GM23338 (cell line): ENCODE measurements around the gene TCIRG1. TPM values are rescaled to one million over a fixed set of nuclear protein-coding genes. Genes with fewer than 3 reads are reported as not detected.

ENCODE experiments used
- ATAC-seq: fragments of 200-7000 bp; cut with Tn5 transposase; 3 replicates; pipeline ENCODE4 v1.9.1; 2020
- DNase-seq: peaks from one replicate; pipeline ENCODE4 v3.0.0-alpha.2; 2015; ENCODE audit warnings: low spot score
- H2AFZ ChIP-seq: fragments of 200-600 bp; sonication (generic); 2 replicates; pipeline ENCODE4 v1.8.0; 2016; ENCODE audit warnings: antibody characterized with exemption, mild to moderate bottlenecking, moderate library complexity
- H3F3A ChIP-seq: fragments of 200-600 bp; sonication (generic); replicated peaks from 2 replicates; pipeline ENCODE4 v1.8.0; 2017; ENCODE audit warnings: antibody characterized with exemption, mixed run types, low read depth
- H3K27ac ChIP-seq: fragments of 200-600 bp; sonication (generic); 2 replicates; pipeline ENCODE4 v1.6.1; 2016; ENCODE audit warnings: low read depth
- H3K27me3 ChIP-seq: fragments of 200-600 bp; sonication (generic); 2 replicates; pipeline ENCODE4 v1.8.0; 2016; ENCODE audit warnings: mild to moderate bottlenecking, mixed run types, moderate library complexity; ENCODE audit not compliant: insufficient read depth
- H3K36me3 ChIP-seq: fragments of 200-600 bp; sonication (generic); 2 replicates; pipeline ENCODE4 v1.8.0; 2016; ENCODE audit warnings: mild to moderate bottlenecking; ENCODE audit not compliant: insufficient read depth
- H3K4me1 ChIP-seq: fragments of 200-600 bp; sonication (generic); 2 replicates; pipeline ENCODE4 v1.8.0; 2016; ENCODE audit warnings: mild to moderate bottlenecking, moderate library complexity; ENCODE audit not compliant: insufficient read depth
- H3K4me2 ChIP-seq: fragments of 200-600 bp; sonication (generic); 2 replicates; pipeline ENCODE4 v1.7.1; 2017; ENCODE audit warnings: mixed run types
- H3K4me3 ChIP-seq: fragments of 200-600 bp; sonication (generic); 2 replicates; pipeline ENCODE4 v1.6.1; 2016; ENCODE audit warnings: mixed run types
- H3K79me2 ChIP-seq: fragments of 200-600 bp; sonication (generic); replicated peaks from 2 replicates; pipeline ENCODE4 v1.8.0; 2017; ENCODE audit warnings: mild to moderate bottlenecking; ENCODE audit not compliant: insufficient read depth
- H3K9me2 ChIP-seq: fragments of 200-600 bp; sonication (generic); 2 replicates; pipeline ENCODE4 v1.8.0; 2017; ENCODE audit not compliant: insufficient read depth
- H4K20me1 ChIP-seq: fragments of 200-600 bp; sonication (generic); replicated peaks from 2 replicates; pipeline ENCODE4 v1.8.0; 2017; ENCODE audit warnings: mild to moderate bottlenecking; ENCODE audit not compliant: insufficient read depth
- H3K27ac Mint-ChIP-seq: 2 replicates; pipeline ENCODE4 v1.8.0; 2020; ENCODE audit warnings: inconsistent platforms, mild to moderate bottlenecking, moderate library complexity, mixed read lengths
- H3K27me3 Mint-ChIP-seq: 3 replicates; pipeline ENCODE4 v1.8.0; 2022; ENCODE audit warnings: low read depth, mild to moderate bottlenecking, moderate library complexity, mixed read lengths, inconsistent platforms; ENCODE audit not compliant: insufficient read depth, poor library complexity
- H3K36me3 Mint-ChIP-seq: 3 replicates; pipeline ENCODE4 v1.8.0; 2021; ENCODE audit warnings: low read depth, mild to moderate bottlenecking, inconsistent platforms, moderate library complexity, mixed read lengths
- H3K4me1 Mint-ChIP-seq: 3 replicates; pipeline ENCODE4 v1.8.0; 2020; ENCODE audit warnings: mild to moderate bottlenecking, inconsistent platforms, mixed read lengths
- H3K4me3 Mint-ChIP-seq: 3 replicates; pipeline ENCODE4 v1.8.0; 2021; ENCODE audit warnings: moderate library complexity, mild to moderate bottlenecking, inconsistent platforms, mixed read lengths
- H3K9me3 Mint-ChIP-seq: 3 replicates; pipeline ENCODE4 v1.8.0; 2020; ENCODE audit warnings: moderate library complexity, mild to moderate bottlenecking, inconsistent platforms, mixed read lengths
- CREB1 ChIP-seq: fragments of 250-450 bp; sonication (Bioruptor Pico); IDR thresholded peaks from 2 replicates; pipeline ENCODE4 v1.5.0; 2020; ENCODE audit warnings: low read depth, mild to moderate bottlenecking, moderate library complexity
- EZH2 ChIP-seq: fragments of 200-600 bp; sonication (generic); IDR thresholded peaks from one replicate; pipeline ENCODE4 v1.8.0; 2017; ENCODE audit warnings: antibody characterized with exemption, mild to moderate bottlenecking, low read depth; ENCODE audit not compliant: unreplicated experiment
- JUNB ChIP-seq: IDR thresholded peaks from one replicate; pipeline ENCODE4 v1.6.1; 2016; ENCODE audit warnings: antibody characterized with exemption; ENCODE audit not compliant: unreplicated experiment
- POLR2AphosphoS5 ChIP-seq: IDR thresholded peaks from 2 replicates; pipeline ENCODE4 v1.6.1; 2016; ENCODE audit warnings: antibody characterized with exemption, low read depth
- STAT1 ChIP-seq: IDR thresholded peaks from one replicate; pipeline ENCODE4 v1.6.1; 2016; ENCODE audit warnings: antibody characterized with exemption; ENCODE audit not compliant: unreplicated experiment
- ZNF331 ChIP-seq: fragments of 250-450 bp; sonication (Bioruptor Pico); IDR thresholded peaks from 2 replicates; pipeline ENCODE4 v1.5.0; 2020; ENCODE audit warnings: low read depth, mild to moderate bottlenecking, moderate library complexity
- polyA plus RNA-seq: library from polyadenylated mRNA; unstranded; fragments of >200 nt; fragmentation: Nextera tagmentation; extraction: Ambion mirVana; gene quantifications from 2 replicates; pipeline ENCODE4 v1.2.1, GENCODE V29; 2016
- total RNA-seq: library from RNA; depleted of rRNA; stranded (reverse); fragments of >200 nt; shearing (Covaris generic); gene quantifications from 2 replicates; pipeline ENCODE4 v1.2.3, GENCODE V29; 2014
- TF ChIP-seq, protein P1 (sequence below): fragments of 250-450 bp; sonication (Bioruptor Pico); IDR thresholded peaks from 2 replicates; pipeline ENCODE4 v1.5.0; 2020; ENCODE audit warnings: mild to moderate bottlenecking, moderate library complexity
- TF ChIP-seq, protein P2 (sequence below): IDR thresholded peaks from 2 replicates; pipeline ENCODE4 v1.6.1; 2016; ENCODE audit warnings: antibody characterized with exemption
- TF ChIP-seq, protein P3 (sequence below), 2 experiments: fragments of 200-600 bp in 1 of 2; sonication (generic) in 1 of 2; conservative IDR thresholded peaks; 2 replicates each; pipeline versions ENCODE4 v1.5.1 to v1.6.1; 2016 to 2017; ENCODE audit warnings: antibody characterized with exemption in 2 of 2, low read depth in 2 of 2, mild to moderate bottlenecking in 2 of 2, moderate library complexity in 1 of 2
- TF ChIP-seq, protein P4 (sequence below): IDR thresholded peaks from one replicate; pipeline ENCODE4 v1.6.1; 2018; ENCODE audit warnings: antibody characterized with exemption; ENCODE audit not compliant: unreplicated experiment

Gene TCIRG1
- total and polyA plus RNA-seq, 2 experiments from 2014 or later, result 20.4 to 40.4 TPM

DNA sequence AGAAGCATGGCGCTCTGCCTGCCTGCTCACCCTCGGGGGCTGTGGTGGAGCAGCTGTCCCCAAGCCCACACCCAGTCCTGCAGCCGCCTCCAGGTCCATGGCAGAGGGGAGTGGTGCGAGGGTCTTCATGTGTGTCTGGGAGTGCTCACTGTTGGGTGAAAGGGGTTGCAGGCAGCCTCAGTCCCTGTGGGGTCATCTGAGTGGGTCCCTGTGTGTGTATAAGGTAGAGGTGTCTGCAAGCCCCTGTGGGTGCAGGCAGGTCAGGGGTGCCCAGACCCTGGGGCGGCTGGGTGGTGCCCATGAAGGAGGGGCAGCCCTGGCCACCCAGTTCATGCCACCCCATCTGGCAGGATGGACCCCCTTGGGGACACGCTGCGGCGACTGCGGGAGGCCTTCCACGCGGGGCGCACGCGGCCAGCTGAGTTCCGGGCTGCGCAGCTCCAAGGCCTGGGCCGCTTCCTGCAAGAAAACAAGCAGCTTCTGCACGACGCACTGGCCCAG, 23.8 kb upstream of the TCIRG1 start (continued):
- TF ChIP-seq, protein P1, sequence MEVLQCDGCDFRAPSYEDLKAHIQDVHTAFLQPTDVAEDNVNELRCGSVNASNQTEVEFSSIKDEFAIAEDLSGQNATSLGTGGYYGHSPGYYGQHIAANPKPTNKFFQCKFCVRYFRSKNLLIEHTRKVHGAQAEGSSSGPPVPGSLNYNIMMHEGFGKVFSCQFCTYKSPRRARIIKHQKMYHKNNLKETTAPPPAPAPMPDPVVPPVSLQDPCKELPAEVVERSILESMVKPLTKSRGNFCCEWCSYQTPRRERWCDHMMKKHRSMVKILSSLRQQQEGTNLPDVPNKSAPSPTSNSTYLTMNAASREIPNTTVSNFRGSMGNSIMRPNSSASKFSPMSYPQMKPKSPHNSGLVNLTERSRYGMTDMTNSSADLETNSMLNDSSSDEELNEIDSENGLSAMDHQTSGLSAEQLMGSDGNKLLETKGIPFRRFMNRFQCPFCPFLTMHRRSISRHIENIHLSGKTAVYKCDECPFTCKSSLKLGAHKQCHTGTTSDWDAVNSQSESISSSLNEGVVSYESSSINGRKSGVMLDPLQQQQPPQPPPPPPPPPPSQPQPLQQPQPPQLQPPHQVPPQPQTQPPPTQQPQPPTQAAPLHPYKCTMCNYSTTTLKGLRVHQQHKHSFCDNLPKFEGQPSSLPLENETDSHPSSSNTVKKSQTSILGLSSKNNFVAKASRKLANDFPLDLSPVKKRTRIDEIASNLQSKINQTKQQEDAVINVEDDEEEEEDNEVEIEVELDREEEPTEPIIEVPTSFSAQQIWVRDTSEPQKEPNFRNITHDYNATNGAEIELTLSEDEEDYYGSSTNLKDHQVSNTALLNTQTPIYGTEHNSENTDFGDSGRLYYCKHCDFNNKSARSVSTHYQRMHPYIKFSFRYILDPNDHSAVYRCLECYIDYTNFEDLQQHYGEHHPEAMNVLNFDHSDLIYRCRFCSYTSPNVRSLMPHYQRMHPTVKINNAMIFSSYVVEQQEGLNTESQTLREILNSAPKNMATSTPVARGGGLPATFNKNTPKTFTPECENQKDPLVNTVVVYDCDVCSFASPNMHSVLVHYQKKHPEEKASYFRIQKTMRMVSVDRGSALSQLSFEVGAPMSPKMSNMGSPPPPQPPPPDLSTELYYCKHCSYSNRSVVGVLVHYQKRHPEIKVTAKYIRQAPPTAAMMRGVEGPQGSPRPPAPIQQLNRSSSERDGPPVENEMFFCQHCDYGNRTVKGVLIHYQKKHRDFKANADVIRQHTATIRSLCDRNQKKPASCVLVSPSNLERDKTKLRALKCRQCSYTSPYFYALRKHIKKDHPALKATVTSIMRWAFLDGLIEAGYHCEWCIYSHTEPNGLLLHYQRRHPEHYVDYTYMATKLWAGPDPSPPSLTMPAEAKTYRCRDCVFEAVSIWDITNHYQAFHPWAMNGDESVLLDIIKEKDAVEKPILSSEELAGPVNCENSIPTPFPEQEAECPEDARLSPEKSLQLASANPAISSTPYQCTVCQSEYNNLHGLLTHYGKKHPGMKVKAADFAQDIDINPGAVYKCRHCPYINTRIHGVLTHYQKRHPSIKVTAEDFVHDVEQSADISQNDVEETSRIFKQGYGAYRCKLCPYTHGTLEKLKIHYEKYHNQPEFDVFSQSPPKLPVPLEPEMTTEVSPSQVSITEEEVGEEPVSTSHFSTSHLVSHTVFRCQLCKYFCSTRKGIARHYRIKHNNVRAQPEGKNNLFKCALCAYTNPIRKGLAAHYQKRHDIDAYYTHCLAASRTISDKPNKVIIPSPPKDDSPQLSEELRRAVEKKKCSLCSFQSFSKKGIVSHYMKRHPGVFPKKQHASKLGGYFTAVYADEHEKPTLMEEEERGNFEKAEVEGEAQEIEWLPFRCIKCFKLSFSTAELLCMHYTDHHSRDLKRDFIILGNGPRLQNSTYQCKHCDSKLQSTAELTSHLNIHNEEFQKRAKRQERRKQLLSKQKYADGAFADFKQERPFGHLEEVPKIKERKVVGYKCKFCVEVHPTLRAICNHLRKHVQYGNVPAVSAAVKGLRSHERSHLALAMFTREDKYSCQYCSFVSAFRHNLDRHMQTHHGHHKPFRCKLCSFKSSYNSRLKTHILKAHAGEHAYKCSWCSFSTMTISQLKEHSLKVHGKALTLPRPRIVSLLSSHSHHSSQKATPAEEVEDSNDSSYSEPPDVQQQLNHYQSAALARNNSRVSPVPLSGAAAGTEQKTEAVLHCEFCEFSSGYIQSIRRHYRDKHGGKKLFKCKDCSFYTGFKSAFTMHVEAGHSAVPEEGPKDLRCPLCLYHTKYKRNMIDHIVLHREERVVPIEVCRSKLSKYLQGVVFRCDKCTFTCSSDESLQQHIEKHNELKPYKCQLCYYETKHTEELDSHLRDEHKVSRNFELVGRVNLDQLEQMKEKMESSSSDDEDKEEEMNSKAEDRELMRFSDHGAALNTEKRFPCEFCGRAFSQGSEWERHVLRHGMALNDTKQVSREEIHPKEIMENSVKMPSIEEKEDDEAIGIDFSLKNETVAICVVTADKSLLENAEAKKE (CRISPR knock-in tag), result no peak
- TF ChIP-seq JUNB, result no peak
- no peak for TF ChIP-seq POLR2AphosphoS5

DNA sequence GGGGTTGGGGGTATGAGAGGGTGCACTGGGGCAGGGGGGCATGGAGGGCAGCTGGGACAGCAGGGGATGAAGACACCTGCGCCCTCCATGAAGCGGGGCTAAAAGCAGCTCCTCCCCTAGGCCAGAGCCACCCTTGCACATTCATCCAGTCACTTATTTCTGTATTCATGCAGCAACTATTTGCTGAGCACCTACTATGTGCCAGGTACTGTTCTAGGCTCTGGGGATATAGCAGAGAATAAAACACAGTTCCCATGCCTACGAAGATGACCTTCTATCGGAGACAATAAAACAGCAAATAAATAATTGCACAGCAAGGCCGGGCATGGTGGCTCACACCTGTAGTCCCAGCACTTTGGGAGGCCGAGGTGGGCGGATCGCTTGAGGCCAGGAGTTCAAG, 23.4 kb upstream of the TCIRG1 start:
- Histone ChIP-seq H3K9me2 (no peaks in the 10 kb centered on the region), H2AFZ (no peak overlapping the region), H3K27ac (no peak overlapping the region), H3K4me1 (peaks cover 3% of the 10 kb centered on the region), H3K79me2 (no peaks in the 10 kb centered on the region), H3K4me3 (no peak overlapping the region), H4K20me1 (no peaks in the 10 kb centered on the region), H3K27me3 (no peaks in the 10 kb centered on the region), H3K4me2 (no peak overlapping the region), H3K36me3 (no peaks in the 10 kb centered on the region), H3F3A (0 out of 2 replicates have a peak, but pooled peaks cover 4% of the 10 kb centered on the region)
- DNase-seq (no peak), ATAC-seq (no peak)
- Mint-ChIP-seq H3K36me3 (no peaks in the 10 kb centered on the region), H3K9me3 (no peaks in the 10 kb centered on the region), H3K27ac (no peak overlapping the region), H3K27me3 (peaks cover 13% of the 10 kb centered on the region), H3K4me3 (no peak overlapping the region), H3K4me1 (peaks cover 14% of the 10 kb centered on the region)
- TF ChIP-seq, protein P2, sequence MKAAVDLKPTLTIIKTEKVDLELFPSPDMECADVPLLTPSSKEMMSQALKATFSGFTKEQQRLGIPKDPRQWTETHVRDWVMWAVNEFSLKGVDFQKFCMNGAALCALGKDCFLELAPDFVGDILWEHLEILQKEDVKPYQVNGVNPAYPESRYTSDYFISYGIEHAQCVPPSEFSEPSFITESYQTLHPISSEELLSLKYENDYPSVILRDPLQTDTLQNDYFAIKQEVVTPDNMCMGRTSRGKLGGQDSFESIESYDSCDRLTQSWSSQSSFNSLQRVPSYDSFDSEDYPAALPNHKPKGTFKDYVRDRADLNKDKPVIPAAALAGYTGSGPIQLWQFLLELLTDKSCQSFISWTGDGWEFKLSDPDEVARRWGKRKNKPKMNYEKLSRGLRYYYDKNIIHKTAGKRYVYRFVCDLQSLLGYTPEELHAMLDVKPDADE, result no peak
- no peak for TF ChIP-seq STAT1
- TF ChIP-seq ZNF331 (CRISPR knock-in tag), result no peak
- no peak for TF ChIP-seq EZH2
- TF ChIP-seq CREB1 (CRISPR knock-in tag), result no peak
- TF ChIP-seq, protein P3, sequence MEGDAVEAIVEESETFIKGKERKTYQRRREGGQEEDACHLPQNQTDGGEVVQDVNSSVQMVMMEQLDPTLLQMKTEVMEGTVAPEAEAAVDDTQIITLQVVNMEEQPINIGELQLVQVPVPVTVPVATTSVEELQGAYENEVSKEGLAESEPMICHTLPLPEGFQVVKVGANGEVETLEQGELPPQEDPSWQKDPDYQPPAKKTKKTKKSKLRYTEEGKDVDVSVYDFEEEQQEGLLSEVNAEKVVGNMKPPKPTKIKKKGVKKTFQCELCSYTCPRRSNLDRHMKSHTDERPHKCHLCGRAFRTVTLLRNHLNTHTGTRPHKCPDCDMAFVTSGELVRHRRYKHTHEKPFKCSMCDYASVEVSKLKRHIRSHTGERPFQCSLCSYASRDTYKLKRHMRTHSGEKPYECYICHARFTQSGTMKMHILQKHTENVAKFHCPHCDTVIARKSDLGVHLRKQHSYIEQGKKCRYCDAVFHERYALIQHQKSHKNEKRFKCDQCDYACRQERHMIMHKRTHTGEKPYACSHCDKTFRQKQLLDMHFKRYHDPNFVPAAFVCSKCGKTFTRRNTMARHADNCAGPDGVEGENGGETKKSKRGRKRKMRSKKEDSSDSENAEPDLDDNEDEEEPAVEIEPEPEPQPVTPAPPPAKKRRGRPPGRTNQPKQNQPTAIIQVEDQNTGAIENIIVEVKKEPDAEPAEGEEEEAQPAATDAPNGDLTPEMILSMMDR (conservative IDR thresholded peaks at IDR 0.05; ENCODE audit: low read depth in 2 of 2), result no peak
- TF ChIP-seq, protein P4, sequence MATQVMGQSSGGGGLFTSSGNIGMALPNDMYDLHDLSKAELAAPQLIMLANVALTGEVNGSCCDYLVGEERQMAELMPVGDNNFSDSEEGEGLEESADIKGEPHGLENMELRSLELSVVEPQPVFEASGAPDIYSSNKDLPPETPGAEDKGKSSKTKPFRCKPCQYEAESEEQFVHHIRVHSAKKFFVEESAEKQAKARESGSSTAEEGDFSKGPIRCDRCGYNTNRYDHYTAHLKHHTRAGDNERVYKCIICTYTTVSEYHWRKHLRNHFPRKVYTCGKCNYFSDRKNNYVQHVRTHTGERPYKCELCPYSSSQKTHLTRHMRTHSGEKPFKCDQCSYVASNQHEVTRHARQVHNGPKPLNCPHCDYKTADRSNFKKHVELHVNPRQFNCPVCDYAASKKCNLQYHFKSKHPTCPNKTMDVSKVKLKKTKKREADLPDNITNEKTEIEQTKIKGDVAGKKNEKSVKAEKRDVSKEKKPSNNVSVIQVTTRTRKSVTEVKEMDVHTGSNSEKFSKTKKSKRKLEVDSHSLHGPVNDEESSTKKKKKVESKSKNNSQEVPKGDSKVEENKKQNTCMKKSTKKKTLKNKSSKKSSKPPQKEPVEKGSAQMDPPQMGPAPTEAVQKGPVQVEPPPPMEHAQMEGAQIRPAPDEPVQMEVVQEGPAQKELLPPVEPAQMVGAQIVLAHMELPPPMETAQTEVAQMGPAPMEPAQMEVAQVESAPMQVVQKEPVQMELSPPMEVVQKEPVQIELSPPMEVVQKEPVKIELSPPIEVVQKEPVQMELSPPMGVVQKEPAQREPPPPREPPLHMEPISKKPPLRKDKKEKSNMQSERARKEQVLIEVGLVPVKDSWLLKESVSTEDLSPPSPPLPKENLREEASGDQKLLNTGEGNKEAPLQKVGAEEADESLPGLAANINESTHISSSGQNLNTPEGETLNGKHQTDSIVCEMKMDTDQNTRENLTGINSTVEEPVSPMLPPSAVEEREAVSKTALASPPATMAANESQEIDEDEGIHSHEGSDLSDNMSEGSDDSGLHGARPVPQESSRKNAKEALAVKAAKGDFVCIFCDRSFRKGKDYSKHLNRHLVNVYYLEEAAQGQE, result no peak
